GM12864 (cell line): Measurements from ENCODE around the gene FHOD3.

Experiments used
- DNase-seq: peaks from one replicate; pipeline ENCODE4 v3.0.0-alpha.2; 2011; ENCODE audit warnings: low read depth
- H3K4me3 ChIP-seq: 2 replicates; pipeline ENCODE4 v1.5.1; 2011; ENCODE audit warnings: mild to moderate bottlenecking, low read depth, low read length, control low read depth
- CTCF ChIP-seq: IDR thresholded peaks from 2 replicates; pipeline ENCODE4 v1.5.1; 2011; ENCODE audit warnings: low read depth, mild to moderate bottlenecking, moderate library complexity, low read length, control low read depth, inconsistent platforms; ENCODE audit errors: missing control alignments

FHOD3 gene

GRCh38 chr18:36536426-36536825 is 238.9 kb downstream of the FHOD3 start:
- H3K4me3 ChIP-seq = no peak overlapping the region
- no peak for TF ChIP-seq CTCF
- no peak for DNase-seq

GRCh38 chr18:36537289-36537688 is 239.8 kb downstream of the FHOD3 start:
- no peak for TF ChIP-seq CTCF
- H3K4me3 ChIP-seq = no peak overlapping the region
- DNase-seq = no peak

- DNase-seq = no peak
- no peak overlapping the region for H3K4me3 ChIP-seq
- no peak for TF ChIP-seq CTCF
These were observed 242.2 kb downstream of the FHOD3 start for GRCh38 chr18:36539674-36540231.

- no peak overlapping the region for H3K4me3 ChIP-seq
- DNase-seq = no peak
- TF ChIP-seq CTCF = no peak
These were observed 245.5 kb downstream of the FHOD3 start for GRCh38 chr18:36543030-36543429.

GRCh38 chr18:36543991-36544725 is 246.6 kb downstream of the FHOD3 start:
- DNase-seq = no peak
- no peak for TF ChIP-seq CTCF
- H3K4me3 ChIP-seq = no peak overlapping the region

GRCh38 chr18:36545821-36546427 is 248.4 kb downstream of the FHOD3 start:
- TF ChIP-seq CTCF = no peak
- DNase-seq = no peak
- no peak overlapping the region for H3K4me3 ChIP-seq
